Brain microvascular endothelial cell (primary cell): ENCODE results near the gene DDOST.
A peak's percentile ranks its signal among the peaks of the same experiment; 100 is the strongest.

Experiments used
- DNase-seq: peaks from one replicate; pipeline ENCODE4 v3.0.0-alpha.2; 2020
- H3K27ac ChIP-seq: fragments of 250-450 bp; sonication (Bioruptor Pico); 2 replicates; pipeline ENCODE4 v1.5.1; 2020; ENCODE audit warnings: mild to moderate bottlenecking, moderate library complexity
- H3K27me3 ChIP-seq: fragments of 250-450 bp; sonication (Bioruptor Pico); replicated peaks from 2 replicates; pipeline ENCODE4 v1.5.1; 2020; ENCODE audit warnings: mild to moderate bottlenecking
- H3K36me3 ChIP-seq: fragments of 250-450 bp; sonication (Bioruptor Pico); replicated peaks from 2 replicates; pipeline ENCODE4 v1.5.1; 2020; ENCODE audit warnings: mild to moderate bottlenecking
- H3K4me3 ChIP-seq: 2 replicates; pipeline ENCODE4 v1.5.1; 2011; ENCODE audit warnings: low read depth, mild to moderate bottlenecking, control low read depth, low read length, moderate library complexity
- CTCF ChIP-seq: IDR thresholded peaks from 2 replicates; pipeline ENCODE4 v1.5.1; 2011; ENCODE audit warnings: low read depth, mild to moderate bottlenecking, moderate library complexity, low read length, control low read depth, inconsistent platforms; ENCODE audit errors: missing control alignments
- in situ Hi-C: cut with HindIII; loops from 2 replicates; pipeline ENCODE4 v1.10.0; 2017; ENCODE audit warnings: low sequenced_read_pairs, low pct_ligation_motif_present

DDOST gene

DNA sequence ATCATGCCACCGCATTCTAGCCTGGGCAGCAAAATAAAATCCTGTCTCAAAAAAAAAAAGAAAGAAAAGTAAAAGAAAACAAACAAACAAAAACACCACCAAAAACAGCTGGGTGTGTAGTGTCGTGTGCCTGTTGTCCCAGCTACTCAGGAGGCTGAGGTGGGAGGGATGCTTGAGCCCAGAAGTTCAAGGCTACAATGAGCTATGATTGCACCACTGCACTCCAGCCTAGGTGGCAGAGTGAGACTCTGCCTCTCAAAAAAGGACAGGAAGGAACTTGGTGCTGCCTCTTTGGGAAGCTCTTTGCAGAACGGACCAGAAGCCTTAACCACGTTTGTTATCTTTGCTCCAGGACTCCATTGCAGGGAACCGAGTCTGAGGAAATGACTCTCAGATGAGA is 45.7 kb upstream of the DDOST start:
- TF ChIP-seq CTCF: no peak
- in situ Hi-C loops: no loop called here
- no peak for DNase-seq
- no peaks in the 10 kb centered on the region for H3K27me3 ChIP-seq
- H3K27ac ChIP-seq: no peak overlapping the region
- no peak overlapping the region for H3K4me3 ChIP-seq
- no peaks in the 10 kb centered on the region for H3K36me3 ChIP-seq

DNA sequence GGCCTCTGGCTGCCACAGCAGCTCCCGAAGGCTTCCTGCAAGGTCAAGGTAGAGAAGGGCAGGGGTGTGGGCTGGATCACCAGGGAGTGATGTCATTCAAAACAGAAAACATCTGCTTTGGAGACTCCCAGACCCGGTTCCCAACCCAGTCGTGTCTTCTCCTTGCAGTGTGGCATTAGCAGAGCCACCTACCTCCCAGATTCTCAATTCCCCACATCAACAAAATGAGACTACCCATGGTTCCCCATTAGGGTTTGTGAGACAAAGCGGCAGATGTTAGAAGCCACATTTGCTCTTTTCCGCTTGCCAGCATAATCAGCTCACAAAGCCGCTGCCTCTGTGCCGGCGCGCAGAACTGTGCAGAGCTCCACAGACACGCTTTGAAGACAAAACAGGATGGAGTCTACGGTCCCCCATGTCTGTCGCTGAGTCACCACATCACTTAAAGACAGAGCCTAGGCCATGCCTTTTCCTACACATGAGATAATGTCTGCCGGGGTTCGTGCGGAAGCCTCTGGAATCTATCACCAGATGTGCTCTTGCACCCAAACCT is 44.1 kb upstream of the DDOST start:
- in situ Hi-C loops: no loop called here
- H3K27ac ChIP-seq: no peak overlapping the region
- H3K27me3 ChIP-seq: no peaks in the 10 kb centered on the region
- no peak overlapping the region for H3K4me3 ChIP-seq
- no peak for DNase-seq
- no peak for TF ChIP-seq CTCF
- no peaks in the 10 kb centered on the region for H3K36me3 ChIP-seq

- Histone ChIP-seq H3K36me3 (no peaks in the 10 kb centered on the region), H3K4me3 (no peak overlapping the region), H3K27me3 (no peaks in the 10 kb centered on the region), H3K27ac (no peak overlapping the region)
- TF ChIP-seq CTCF: no peak
- DNase-seq: no peak
- in situ Hi-C loops: no loop called here
Observed at GRCh38 chr1:20704390-20705202, 43.4 kb upstream of the DDOST start.

GRCh38 chr1:20703124-20703756 is 42.1 kb upstream of the DDOST start:
- no peak for DNase-seq
- in situ Hi-C loops: no loop called here
- Histone ChIP-seq H3K27me3 (no peaks in the 10 kb centered on the region), H3K36me3 (no peaks in the 10 kb centered on the region), H3K27ac (no peak overlapping the region), H3K4me3 (no peak overlapping the region)
- no peak for TF ChIP-seq CTCF

- no peaks in the 10 kb centered on the region for H3K36me3 ChIP-seq
- no peak overlapping the region for H3K4me3 ChIP-seq
- in situ Hi-C loops: no loop called here
- peak; percentile 72 for TF ChIP-seq CTCF
- no peak overlapping the region for H3K27ac ChIP-seq
- DNase-seq: no peak
- H3K27me3 ChIP-seq: no peaks in the 10 kb centered on the region
Observed at GRCh38 chr1:20702416-20702815, 41.2 kb upstream of the DDOST start.
